AG09309 (cell line): ENCODE results near the gene CACNB2.

Experiments used
- DNase-seq: peaks from one replicate; pipeline ENCODE4 v3.0.0-alpha.2; 2010; ENCODE audit warnings: low read depth
- H3K4me3 ChIP-seq: 2 replicates; pipeline ENCODE4 v1.5.1; 2011; ENCODE audit warnings: mild to moderate bottlenecking, low read depth, low read length, moderate library complexity; ENCODE audit not compliant: control insufficient read depth
- TF ChIP-seq, protein P1 (sequence below): IDR thresholded peaks from 2 replicates; pipeline ENCODE4 v1.5.1; 2011; ENCODE audit warnings: mild to moderate bottlenecking, low read depth, low read length, inconsistent platforms; ENCODE audit not compliant: insufficient read depth, control insufficient read depth; ENCODE audit errors: missing control alignments

The CACNB2 gene

GRCh38 chr10:18264466-18265050 is 124.3 kb downstream of the CACNB2 start:
- DNase-seq, result no peak
- TF ChIP-seq, protein P1, sequence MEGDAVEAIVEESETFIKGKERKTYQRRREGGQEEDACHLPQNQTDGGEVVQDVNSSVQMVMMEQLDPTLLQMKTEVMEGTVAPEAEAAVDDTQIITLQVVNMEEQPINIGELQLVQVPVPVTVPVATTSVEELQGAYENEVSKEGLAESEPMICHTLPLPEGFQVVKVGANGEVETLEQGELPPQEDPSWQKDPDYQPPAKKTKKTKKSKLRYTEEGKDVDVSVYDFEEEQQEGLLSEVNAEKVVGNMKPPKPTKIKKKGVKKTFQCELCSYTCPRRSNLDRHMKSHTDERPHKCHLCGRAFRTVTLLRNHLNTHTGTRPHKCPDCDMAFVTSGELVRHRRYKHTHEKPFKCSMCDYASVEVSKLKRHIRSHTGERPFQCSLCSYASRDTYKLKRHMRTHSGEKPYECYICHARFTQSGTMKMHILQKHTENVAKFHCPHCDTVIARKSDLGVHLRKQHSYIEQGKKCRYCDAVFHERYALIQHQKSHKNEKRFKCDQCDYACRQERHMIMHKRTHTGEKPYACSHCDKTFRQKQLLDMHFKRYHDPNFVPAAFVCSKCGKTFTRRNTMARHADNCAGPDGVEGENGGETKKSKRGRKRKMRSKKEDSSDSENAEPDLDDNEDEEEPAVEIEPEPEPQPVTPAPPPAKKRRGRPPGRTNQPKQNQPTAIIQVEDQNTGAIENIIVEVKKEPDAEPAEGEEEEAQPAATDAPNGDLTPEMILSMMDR, result no peak
- no peak overlapping the region for H3K4me3 ChIP-seq

DNA sequence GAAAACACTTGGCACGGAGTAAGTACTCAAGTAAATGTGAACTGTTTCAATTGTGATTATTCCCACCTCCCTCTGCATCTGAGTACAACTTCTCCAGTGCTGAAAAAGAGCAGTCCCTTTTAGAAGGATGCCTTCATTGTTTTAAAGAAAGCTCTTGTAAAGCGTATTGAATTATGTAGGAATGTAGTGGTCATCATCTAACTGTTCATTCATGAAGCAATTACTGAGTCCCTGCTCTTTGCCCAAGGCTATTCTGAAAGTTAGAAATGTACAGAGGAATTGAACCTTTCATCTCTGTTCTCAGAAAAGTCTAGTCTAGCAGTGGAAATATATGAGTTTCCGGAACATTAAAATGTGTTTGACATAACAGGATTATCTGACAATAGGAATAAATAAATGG is 127.8 kb downstream of the CACNB2 start:
- DNase-seq, result no peak
- TF ChIP-seq, protein P1, result no peak
- H3K4me3 ChIP-seq, result no peak overlapping the region

- DNase-seq, result no peak
- no peak overlapping the region for H3K4me3 ChIP-seq
- TF ChIP-seq, protein P1, result no peak
Observed at GRCh38 chr10:18271491-18271890, 131.3 kb downstream of the CACNB2 start.

DNA sequence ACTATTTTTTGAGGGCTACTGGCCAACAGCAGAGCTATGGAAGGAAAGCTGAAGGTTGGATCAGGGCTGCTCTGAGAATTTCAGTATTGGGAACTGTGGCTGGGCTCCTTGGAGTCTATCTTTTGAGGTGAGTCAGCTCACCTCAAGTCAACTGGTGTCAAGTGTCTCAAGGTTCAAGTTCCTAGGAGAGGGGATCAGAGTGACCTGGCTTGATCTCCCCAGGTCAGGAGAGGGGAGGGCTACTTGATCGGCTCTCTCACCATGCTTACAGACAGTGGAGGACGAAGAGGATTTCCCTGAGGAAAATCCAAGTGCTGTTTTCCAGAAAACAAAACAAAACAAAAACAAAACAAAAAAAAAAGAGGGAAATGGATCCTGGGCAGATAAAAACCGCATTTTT is 132.8 kb downstream of the CACNB2 start:
- TF ChIP-seq, protein P1, result no peak
- no peak for DNase-seq
- no peak overlapping the region for H3K4me3 ChIP-seq

GRCh38 chr10:18278181-18278580 is 138.0 kb downstream of the CACNB2 start:
- H3K4me3 ChIP-seq, result no peak overlapping the region
- no peak for DNase-seq
- TF ChIP-seq, protein P1, result no peak

- TF ChIP-seq, protein P1, result no peak
- no peak overlapping the region for H3K4me3 ChIP-seq
- no peak for DNase-seq
Observed at GRCh38 chr10:18279173-18279572, 138.9 kb downstream of the CACNB2 start.

GRCh38 chr10:18282094-18282493 is 141.9 kb downstream of the CACNB2 start:
- no peak overlapping the region for H3K4me3 ChIP-seq
- TF ChIP-seq, protein P1, result no peak
- DNase-seq, result no peak
